GM21825 (cell line): ENCODE measurements around the gene FIBIN.

Experiments
- ATAC-seq: cut with Tn5 transposase; IDR thresholded peaks from one replicate; pipeline ENCODE4 v1.9.1; 2021; ENCODE audit warnings: mild to moderate bottlenecking, moderate library complexity; ENCODE audit not compliant: unreplicated experiment

FIBIN gene

GRCh38 chr11:27020751-27021150 is 26.8 kb downstream of the FIBIN start:
- ATAC-seq, result no peak

DNA sequence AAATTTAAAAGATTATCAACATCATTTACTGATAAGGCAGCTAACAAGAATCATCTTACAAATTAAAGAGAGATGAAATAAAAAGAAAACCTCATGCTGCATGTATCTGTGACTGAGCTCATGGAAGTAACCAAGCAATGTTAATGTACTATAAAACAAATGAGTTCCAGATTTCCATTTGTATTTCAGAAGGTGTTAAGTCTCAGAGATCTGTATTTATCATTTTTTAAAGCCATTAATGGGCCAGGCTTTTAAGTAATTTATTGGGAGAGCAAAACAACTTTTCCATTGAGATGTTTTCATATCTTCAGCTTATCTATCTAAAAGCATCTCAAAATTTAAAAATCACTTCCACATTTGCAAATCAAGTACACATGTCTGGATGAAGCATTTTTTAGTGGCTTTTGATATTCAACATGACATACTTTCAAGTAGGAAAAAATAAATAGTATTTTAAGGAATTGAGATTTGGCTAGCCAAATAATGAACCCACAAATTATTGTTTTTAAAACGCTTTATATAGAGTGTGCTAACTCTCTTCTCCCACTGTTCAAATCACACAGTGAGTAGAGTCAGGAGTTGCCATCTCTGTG is 28.8 kb downstream of the FIBIN start:
- ATAC-seq, result no peak

DNA sequence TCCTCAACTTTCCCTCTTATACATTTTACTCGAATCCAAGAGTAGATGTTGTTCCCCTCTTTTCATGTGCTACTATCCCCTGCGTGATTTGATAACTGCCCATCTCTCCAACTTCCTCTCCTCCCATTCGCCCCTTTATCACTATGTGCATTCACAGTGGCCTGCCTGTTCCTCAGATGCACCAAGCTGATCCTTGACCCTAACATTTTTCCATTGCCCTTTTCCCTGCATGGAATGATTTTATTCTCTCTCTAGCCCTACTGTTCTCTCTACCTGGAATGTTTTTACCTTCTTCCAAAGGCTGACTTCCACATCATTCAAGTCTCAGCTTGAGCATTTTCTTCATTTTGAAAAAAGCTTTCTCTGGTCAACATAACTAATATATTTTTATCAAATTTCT is 31.0 kb downstream of the FIBIN start:
- no peak for ATAC-seq

DNA sequence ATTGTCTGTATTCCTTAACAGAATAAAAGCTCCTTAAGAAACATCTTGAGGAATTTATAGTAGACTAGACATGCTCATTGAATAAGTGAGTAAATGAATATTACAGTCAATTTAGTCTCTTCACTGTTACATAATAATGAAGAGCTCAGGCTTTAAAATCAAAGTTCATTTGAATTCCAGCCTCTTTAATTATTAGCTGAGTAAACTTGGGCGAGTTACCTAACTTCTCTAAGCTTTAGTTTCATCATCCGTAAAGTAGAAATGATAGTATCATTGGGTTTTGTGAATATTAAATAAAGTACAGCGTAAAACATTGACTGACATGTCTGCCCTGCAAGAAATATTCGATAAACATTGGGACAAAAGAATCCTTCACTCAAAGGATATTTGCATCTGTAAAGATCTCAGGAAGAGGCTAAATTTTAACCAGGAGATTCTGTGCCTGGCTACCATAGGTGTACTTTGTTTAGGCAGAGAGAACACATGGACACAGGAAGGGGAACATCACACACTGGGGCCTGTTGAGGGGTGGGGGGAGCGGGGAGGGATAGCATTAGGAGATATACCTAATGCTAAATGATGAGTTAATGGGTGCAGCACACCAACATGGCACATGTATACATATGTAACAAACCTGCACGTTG is 31.5 kb downstream of the FIBIN start:
- no peak for ATAC-seq

DNA sequence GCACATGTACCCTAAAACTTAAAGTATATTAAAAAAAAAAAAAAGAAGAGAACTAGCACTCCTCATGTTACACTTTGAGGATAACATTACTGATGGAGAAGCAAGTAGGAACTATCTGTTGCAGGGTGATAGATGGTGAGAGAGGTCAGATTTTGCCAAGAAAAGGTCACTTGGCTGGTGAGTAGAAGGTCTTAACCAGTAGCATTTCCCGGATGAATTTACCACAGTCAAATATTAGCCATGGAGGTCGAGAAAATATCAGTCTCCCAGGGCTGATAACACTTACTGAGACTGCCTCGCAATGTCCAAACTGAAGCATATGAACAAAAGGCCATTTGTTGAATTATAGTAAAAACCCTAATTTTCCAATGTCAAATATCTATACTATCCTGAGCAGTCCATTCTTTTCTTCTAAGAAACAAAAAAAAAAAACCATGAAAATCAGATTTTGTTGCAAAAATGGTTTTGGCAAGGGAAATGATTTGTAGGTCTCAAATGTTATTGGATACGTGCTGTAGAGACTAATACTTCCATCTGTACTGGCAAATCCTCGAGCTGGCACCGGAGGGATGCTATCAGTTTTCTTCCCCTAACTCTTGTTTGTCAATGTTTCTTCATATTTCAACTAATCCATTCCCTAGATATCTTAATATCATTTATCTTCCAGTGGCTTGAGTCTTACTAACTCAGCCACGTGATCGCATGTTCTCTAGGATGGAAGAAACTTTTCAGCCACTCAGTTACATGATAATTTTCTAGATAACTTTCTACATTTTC is 32.2 kb downstream of the FIBIN start:
- no peak for ATAC-seq

- no peak for ATAC-seq
Observed at GRCh38 chr11:27028561-27028965, 34.7 kb downstream of the FIBIN start.

GRCh38 chr11:27029966-27030365 is 36.1 kb downstream of the FIBIN start:
- no peak for ATAC-seq

GRCh38 chr11:27031754-27032153 is 37.8 kb downstream of the FIBIN start:
- no peak for ATAC-seq

GRCh38 chr11:27039873-27040272 is 46.0 kb downstream of the FIBIN start:
- no peak for ATAC-seq

DNA sequence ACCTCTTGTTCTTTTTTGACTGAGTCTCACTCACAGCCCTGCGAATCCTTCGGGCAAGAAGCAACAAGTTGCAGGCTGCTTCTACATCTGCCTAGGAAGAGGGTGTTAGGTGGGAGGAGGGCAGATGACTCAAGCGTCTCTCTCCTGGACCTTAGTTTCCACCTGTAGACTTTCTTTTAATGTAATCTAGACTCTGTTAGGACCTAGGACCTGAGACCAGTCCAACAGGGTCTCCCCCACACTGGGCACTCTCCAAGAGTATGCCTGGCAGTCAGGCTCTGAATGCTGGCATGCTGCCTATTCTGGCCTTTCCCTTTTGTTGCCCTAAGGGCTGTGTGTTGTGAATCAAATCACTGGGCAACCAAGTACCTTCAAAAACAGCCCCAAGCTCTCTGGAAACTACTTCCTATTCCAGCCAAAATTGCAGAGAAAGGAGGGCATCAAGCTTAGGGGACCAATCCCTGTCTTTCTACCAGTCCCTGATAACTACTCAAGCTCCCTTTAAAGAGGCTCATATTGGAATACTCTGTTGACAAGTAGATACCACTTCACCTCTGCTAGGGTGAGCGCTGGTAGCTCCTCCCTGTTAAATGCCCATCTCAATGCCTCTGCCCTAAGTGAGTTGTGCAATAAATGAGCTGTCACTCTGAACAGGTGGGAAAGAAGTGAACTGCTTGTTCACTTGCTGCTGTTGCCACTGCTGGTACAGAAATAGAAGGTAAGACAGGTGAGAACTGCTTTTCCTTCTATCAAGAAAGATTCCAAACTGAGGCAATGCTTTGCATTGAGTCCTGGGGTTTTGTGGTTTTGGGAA is 46.6 kb downstream of the FIBIN start, which contains the start of gene BBOX1:
TSS of gene BBOX1 (plus strand) at position 514 of the 814 bp plus-strand sequence. CDS start 14,616 bp downstream, outside the sequence.
- no peak for ATAC-seq

DNA sequence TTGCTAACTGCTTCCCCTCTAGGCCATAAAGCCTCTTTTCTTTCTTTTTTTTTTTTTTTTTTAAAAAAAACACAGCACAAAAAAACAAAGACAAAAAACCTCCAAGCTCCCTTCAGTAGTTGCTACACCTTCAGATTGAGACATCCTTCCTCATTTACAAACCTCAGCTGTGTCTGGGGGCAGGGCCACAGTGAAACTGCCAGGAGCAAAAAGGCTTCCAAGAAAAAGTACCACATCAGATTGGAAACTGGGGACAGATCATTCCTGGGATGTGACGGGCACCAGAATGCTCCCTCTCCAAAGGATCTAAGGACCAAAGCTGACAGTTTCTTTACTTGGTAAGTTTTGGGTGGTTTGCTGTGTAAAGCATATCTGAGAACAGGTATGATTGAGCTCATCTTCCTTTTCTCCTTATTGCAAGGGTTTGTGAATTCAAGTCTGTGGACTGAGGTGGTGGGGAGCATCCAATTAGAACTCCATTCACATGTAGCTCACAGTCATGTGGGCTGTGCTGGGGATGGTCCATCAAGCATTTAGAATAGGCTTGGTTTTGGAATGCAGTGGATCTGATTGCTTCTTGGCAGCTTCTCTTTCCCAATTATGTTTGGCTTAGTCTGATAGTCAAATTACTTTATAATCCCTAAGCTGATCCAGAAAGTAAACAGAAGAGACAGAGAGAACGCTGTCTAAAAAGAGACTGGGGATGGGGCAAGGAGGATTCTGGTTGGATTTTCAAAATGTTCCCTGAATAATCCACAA is 47.4 kb downstream of the FIBIN start:
- no peak for ATAC-seq
